Loucy (cell line): Measurements from ENCODE around the gene LGALS3.

ENCODE experiments used
- CTCF ChIP-seq: fragments of 200-600 bp; sonication (generic); conservative IDR thresholded peaks from 2 replicates; pipeline ENCODE4 v1.5.1; 2014; ENCODE audit warnings: mild to moderate bottlenecking, antibody characterized with exemption, low read length
- EZH2phosphoT487 ChIP-seq: fragments of 200-600 bp; IDR thresholded peaks from 2 replicates; pipeline ENCODE4 v1.6.1; 2018; ENCODE audit warnings: antibody characterized with exemption, mild to moderate bottlenecking, moderate library complexity, borderline replicate concordance

- TF ChIP-seq CTCF (no peak), EZH2phosphoT487 (no peak)
These were observed 28.0 kb downstream of the LGALS3 start for GRCh38 chr14:55157080-55157479.
